Fibroblast of upper back skin (primary cell): ENCODE results near the gene FAM72B.
"Not testable (repeated sequence)": the region's sequence is repeated elsewhere in the genome, so short reads cannot be mapped to it uniquely, and the experiment has no call there.

ENCODE experiments used
- DNase-seq: peaks from one replicate; pipeline ENCODE4 v3.0.0-alpha.2; 2013

The FAM72B gene

DNA sequence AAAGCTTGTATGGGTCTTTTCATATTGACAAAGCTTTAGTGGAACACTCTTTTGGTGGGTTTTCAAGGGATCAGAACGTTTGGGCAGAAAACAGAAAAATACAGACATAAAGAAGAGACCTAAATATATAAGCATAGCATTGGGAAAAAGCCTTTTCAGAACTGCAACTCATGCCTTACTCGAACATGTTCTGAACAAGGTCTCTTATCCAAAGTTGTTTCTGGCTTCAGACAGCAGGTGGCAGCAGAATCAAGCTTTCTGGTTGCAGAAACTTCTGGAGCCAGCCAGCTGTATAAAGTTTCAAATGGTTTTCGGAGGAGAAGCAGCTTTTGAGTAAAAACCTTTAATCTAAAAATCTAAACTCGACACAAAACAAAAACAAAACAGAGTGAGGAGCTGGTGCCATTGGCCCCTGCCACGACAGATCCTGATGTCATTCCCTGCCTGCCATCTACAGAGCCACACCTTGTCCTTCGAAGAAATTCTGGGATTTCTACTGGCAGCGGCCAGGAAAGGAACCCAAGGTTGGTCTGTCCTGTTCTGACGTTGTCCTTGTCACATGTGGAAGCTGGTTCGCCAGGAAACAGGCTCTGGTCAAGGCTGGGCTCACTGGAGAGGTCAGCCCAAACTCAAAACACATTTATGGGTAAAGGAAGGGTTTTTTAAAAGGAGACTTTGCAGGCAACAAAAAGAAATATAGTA is 35.5 kb downstream of the FAM72B start:
- not testable (repeated sequence) for DNase-seq

GRCh38 chr1:121140393-121140792 is 43.7 kb downstream of the FAM72B start:
- not testable (repeated sequence) for DNase-seq

DNA sequence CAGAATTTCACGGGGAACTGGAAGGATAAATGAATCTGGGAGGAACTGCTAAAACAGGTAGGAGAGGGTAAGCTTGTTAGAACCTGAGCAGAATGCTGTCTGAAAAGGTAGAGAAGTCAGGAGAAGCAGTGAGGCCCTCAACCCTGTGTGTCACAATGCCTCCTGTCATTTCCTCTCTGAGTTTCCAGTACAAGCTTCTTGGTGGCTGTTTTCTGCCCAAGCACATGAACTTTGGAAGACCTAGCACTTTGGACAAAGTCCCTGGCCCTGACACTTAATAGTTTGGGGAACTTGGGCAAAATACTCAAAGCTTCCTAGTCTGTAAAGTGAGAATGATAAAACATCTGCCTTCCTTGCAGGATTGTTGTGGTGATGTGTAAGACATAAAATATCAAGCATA is 52.6 kb downstream of the FAM72B start:
- not testable (repeated sequence) for DNase-seq

DNA sequence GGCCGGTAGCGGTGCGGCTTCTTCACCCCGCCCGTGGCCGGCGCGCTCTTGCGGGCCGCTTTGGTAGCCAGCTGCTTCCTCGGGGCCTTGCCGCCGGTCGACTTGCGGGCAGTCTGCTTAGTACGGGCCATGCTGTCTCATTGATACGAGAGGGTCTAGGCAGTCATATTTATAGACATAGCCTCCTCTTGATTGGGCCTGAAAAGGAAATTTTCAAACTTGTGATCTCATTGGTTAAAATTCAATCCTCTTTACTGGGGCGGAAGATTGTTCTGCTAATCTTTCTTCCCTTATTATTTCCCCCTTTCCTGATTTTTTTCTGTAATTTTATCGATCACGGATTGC is 65.7 kb downstream of the FAM72B start:
- DNase-seq = peak; percentile 42
